ENCODE measurements around the gene CDH3.
A peak's percentile ranks its signal among the peaks of the same experiment; 100 is the strongest.

The CDH3 gene

DNA sequence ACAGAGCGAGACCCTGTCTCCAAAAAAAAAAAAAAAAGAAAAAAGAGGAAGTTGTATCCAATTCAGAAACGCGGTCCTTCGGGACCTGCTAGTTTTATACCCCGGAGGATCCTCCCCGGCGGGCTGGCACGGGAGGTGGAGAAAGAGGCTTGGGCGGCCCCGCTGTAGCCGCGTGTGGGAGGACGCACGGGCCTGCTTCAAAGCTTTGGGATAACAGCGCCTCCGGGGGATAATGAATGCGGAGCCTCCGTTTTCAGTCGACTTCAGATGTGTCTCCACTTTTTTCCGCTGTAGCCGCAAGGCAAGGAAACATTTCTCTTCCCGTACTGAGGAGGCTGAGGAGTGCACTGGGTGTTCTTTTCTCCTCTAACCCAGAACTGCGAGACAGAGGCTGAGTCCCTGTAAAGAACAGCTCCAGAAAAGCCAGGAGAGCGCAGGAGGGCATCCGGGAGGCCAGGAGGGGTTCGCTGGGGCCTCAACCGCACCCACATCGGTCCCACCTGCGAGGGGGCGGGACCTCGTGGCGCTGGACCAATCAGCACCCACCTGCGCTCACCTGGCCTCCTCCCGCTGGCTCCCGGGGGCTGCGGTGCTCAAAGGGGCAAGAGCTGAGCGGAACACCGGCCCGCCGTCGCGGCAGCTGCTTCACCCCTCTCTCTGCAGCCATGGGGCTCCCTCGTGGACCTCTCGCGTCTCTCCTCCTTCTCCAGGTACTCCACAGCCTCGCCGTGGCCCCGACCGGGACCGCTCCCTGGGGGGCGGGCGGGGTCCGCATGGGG, at the start of gene CDH3:
TSS of gene CDH3 (plus strand) at position 596 of the 779 bp plus-strand sequence. CDS start at position 666, 70 bp downstream.
- peak; percentile 11 for DNase-seq

DNA sequence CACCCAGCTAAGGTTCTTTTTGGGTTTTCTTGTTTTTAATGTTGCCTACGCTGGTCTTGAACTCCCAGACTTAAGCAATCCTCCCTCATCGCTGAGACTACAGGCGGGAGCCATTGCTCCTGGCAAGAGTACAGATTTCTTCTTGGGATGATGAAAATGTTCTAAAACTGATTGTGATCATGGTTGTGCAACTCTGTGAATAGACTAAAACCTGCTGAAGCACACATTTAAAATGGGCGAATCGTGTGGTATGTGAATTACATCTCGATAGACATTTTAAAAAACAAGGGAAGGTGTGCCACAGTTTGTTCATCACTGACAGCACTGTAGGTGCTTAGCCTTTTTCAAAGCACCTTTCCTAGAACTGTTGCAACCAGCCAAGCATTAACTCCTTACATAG, 48.8 kb upstream of the CDH3 start:
- no peak for DNase-seq

DNA sequence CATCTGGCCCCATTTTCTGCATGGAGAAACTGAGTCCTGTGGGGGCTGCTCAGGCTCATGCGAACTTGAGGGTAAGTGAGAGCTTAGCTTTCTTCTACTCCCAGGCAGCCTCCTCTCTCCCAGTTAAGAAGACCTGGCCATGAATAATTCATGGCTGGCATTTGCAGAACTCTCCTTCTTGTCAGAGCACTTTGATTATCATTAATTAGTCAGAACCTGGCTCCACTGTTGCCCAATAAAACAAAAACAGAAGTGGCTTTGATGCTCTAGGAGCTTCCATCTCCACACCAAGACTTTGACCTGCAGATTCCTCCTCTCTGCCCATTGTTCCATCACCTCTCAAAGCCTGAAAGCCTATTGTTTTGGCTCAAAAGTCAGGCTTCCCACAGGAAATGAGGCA, 45.5 kb upstream of the CDH3 start:
- DNase-seq, result no peak

DNA sequence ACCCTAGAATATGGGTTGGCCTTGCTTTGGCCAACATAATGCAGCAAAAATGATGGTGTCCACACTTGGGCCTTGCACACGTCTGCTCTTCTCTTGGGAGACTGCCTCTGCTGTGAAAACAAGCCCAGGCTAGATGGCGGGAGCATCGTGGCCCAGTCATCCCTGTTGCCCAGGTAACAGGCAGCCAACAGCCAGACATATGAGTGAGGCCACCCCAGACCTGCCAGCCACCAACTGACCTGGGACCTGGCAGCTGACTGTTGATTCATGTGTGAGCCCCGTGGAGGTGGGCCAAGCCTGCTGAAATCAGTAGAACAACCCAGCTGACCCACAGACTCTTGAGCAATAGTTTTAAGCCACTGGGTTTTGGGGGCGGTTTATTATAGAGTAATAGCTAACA, 39.4 kb upstream of the CDH3 start:
- DNase-seq, result no peak

DNA sequence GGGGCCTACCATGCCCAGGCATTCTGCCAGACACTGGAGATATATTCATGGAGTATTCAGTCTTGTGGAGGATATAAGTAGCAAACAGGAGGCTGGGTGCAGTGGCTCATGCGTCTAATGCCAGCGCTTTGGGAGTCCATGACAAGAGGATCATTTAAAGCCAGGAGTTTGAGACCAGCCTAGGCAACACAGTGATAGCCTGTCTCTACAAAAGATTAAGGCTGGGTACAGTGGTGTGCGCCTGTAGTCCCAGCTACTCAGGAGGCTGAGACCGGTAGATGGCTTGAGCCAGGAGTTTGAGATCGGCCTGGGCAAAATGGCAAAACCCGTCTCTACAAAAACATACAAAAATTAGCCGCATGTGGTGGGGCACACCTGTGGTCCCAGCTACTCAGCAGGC, 37.7 kb upstream of the CDH3 start:
- no peak for DNase-seq

DNA sequence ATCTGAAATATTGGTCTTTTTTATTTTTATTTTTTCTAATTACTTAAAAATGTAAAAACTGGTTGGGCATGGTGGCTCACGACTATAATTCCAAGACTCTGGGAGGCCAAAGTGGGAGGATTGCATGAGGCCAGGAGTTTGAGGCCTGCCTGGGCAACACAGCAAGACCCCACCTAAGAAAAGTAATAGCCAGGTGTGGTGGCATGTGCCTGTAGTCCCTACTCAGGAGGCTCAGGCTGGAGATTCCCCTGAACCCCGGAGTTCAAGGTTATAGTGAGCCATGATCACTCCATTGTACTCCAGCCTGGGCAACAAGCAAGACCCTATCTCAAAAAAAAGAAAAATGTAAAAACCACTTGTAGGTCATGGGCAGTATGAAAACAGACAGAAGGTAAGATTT, 36.8 kb upstream of the CDH3 start:
- DNase-seq, result no peak

DNA sequence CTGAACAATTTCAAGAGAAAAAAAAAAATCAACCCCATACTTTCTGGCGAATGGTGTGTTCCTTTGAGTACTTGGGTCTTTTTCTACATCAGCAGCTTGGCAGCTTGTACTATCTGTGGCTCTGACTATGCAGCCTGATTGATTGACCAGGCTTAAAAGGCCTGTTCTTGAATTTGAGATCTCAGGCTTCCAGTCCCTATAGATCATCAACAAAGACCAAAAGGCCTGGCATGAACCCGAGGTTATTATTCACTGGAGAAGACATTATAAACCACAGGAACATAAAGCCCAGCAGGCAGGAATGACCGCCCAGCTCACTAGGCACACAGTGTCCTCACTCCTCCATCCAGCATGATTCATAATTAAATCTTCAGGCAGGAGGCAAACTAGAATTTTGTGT, 32.1 kb upstream of the CDH3 start:
- no peak for DNase-seq

DNA sequence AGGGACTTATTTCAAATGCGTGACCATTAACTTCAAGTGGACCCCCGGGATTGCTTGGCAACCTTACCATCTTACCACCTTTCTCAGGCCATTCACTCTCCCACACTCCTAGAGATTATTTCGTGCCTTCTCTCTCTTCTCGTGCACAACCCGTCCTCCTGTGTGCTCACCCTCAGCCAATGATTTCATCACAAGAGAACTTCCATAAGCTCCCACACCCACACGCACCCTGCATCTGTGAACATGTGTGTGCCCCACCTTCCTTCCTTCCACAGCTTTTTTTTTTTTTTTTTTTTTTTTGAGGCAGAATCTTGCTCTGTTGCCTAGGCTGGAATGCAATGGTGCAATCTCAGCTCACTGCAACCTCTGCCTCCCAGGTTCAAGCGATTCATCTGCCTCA, 27.4 kb upstream of the CDH3 start:
- DNase-seq, result no peak

DNA sequence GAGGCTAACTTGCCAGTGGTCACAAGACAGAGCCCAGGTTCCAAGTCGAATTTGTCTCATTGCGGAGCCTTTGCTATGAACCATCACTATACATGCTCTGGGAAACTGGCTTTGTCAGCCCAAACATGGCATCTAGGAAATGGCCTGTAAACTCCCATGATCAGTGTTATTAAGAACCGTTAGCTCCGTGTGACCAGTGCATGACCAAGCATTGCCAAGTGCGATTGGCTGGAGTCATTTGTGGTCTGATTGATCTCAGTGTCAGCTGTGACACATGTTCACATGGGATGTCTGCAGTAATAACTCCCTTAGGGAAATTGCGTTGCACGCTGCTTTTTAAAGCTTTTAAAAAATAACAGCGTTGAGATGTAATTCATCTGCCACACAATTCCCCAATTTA, 18.6 kb upstream of the CDH3 start:
- DNase-seq, result no peak

DNA sequence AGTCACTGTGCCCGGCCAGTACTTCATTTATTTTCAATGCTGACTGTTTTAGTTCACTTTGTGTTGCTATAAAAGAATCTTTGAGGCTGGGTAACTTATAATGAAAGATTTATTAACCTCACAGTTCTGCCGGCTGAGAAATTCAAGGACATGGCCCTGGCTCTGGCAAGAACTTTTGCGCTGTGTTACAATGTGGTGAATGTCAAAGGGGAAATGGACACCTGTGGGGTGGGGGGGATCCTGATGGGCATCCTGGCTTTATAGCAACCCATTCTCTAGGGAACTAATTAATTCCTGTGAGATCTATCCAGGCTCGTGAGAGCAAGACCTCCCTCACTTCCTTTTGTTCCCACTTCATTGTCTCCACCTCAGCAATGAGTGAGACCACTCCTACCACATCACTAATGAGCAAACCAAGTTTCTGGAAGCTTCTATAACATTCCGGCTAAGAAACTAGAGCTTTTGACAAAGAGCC, 17.1 kb upstream of the CDH3 start:
- no peak for DNase-seq

DNA sequence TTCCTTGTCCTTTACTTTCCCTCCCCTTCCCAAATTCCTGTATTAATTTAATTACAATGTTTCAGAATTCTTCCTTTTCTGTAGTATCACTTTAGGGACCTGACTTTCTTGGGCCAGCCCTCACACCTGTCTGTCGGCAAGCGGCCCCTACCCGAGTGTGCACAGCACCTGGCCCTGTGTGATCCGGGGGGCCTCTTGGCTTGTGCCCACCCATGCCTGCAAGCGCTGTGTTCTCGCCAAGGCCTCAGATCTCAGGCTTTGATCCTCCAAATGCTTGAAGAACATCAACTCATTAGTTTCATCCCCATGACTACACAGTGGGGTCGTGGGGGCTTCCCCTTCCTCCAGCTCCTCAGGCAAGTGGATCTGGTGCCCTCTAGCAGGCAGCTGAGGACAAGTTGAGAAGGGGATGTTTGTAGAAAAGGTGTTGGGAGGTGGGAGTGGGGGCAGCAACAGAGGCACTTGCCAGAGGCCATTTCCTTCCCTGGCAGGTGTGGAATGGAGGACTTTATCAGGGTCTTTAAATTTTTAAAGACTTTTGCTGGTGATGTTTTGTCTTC, 15.7 kb upstream of the CDH3 start:
- DNase-seq, result no peak

DNA sequence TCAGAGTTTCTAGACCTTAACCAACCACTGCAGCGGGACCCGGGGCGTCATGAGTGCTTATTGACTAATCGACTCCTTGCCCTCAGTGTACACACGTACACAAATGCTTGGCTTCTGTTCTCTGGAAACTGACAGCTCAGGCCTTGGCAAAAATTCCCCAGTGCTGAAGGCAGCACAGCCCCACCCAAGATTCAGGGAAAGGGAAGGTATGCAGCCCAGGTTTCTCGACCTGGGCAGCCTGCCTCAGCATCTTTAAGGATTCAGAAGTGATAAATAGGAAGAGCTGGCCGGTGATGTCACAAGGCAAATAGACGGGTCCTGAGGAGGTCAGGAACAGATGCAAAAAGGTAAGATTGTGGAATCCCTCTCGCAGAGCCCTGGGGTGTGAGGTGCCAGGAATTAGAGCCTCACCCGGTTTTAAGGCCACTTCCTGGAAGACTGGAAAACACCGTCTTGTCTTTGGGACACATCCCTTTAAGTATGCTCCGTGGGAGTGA, 9.0 kb upstream of the CDH3 start:
- no peak for DNase-seq

DNA sequence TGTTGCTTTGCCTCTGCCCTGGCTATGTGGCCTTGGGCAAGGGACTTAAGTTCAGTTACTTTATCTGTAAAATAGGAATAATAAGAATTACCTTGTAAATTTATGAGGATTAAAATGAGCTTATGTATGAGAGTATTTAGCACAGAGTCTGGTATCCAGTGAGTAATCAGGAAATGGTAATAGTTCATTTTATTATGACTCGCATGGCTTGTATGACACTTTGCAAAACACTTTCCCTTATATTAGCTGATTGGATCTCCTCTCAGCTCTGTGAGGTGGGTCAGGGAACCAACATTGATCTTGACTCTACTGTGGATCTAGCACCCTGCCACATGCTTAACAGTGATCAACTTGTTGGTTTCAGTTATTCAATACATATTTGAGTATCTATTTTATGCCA, 8.3 kb upstream of the CDH3 start:
- DNase-seq, result no peak

DNA sequence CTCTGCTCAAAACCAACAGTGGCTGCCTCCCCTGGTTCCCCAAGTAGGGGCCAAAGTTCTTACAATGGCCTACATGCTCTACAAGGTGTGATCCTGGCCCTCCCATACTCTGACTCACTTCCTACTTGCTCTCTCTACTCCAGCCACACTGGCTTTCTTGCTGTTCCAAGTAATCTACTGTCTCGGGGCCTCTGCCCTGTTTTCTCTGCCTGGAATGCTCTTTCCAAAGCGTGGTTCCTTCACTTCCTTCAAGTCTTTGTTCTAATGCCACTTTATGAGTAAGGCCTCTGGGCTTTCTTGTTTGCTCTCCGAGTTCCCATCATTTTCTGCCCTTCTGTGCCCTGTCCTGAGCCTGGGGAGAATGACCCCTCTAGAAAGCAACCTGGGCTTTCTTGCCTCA, 4.1 kb upstream of the CDH3 start:
- DNase-seq, result no peak

DNA sequence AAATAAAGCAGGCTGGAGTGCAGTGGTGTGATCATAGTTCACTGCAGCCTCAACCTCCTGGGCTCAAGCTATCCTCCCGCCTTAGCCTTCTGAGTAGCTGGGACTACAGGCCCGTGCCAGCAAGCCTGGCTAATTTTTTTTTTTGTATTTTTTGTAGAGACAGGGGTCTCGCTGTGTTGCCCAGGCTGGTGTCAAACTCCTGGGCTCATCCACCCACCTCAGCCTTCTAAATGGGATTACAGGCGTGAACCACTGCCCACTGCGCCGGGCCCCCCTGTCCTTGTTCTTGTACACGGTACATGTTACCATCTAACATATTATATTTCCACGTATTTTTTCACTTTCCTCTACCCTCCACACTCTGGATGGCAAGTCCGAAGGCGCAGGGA, 3.1 kb upstream of the CDH3 start:
- DNase-seq, result no peak

DNA sequence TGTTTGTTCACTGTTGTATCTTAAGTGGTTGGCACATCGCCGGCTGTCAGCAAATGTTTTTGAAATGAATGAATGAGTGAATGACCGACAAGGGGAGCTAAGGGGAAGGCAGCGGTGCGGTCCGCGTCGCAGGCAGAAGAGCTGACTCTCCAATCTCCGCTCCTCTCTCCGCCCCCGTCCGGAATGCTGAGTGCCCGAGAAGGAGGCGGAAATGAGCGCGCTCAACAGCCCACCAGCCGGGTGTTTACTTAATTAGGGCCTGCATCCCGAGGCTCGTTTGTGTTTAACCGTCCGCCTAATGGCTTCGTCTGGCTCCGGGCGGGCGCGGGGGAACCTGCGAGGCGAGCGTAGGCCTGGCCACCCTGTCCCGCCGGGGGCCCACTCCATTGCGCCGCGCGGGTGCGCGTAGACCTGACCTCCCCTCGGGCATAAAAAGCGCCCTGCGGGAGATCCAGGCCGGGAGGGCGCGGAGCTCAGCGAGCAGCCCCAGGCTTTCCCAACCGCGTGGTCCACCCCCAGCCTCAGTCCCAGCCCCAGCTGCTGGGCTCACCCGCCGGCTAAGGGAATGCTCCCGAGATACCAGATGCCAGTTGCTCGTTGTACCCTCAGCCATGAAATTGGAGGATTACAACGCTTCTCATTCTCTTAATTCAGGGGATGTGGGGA, 2.5 kb upstream of the CDH3 start:
- no peak for DNase-seq

DNA sequence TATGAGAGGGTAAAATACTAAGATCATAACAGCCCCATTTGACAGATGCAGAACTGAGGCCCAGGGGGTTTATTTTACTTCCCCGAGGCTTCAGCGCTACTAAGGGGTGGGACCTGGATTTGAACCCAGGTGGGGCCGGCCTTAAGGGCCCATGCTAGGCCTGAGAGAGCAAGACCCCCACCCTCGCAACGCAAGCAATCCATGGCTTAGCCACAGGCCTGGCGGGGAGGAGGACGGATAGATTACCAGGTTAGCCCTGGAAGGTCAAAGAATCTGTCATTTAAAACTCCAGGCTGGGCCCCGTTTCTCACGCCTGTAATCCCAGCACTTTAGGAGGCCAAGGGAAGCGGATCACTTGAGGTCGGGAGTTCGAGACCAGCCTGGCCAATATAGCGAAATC, 1.9 kb upstream of the CDH3 start:
- no peak for DNase-seq

DNA sequence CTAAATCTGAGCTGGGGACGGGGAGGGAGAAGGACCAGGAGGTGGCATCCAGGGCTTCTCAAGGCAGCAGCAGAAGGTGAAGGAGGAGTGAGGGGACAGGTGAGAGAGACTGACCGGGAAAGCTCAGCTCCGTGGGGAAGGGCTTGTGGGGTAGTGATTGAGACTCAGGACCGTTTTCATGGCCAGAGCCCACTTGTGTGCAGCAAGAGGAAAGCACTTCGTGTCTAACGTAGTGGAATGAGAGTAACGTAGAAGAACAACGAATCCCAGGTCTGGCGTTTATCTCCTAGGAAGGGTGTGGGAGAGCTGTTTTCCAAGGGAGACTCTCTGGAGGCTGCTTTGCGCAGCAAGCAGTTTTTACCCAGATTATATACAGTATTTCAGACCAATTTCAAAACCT, 1.3 kb upstream of the CDH3 start:
- no peak for DNase-seq

DNA sequence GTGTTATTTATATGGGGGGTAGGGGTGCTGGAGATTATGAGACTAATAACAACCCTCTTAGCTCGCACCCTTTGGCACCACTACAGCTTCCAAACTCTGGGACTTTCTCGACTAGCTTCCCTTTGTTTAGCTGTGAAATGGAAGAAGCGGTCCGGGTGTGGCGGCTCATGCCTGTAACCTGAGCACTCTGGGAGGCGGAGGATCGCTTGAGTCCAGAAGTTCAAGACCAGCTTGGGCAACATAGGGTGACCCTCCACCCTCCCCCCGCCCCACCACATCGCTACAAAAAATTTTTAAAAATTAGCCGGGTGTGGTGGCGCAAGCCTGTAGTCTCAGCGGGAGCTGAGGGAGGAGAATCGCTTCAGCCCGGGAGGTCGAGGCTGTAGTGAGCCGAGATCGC, 814 bp upstream of the CDH3 start:
- DNase-seq, result no peak

DNA sequence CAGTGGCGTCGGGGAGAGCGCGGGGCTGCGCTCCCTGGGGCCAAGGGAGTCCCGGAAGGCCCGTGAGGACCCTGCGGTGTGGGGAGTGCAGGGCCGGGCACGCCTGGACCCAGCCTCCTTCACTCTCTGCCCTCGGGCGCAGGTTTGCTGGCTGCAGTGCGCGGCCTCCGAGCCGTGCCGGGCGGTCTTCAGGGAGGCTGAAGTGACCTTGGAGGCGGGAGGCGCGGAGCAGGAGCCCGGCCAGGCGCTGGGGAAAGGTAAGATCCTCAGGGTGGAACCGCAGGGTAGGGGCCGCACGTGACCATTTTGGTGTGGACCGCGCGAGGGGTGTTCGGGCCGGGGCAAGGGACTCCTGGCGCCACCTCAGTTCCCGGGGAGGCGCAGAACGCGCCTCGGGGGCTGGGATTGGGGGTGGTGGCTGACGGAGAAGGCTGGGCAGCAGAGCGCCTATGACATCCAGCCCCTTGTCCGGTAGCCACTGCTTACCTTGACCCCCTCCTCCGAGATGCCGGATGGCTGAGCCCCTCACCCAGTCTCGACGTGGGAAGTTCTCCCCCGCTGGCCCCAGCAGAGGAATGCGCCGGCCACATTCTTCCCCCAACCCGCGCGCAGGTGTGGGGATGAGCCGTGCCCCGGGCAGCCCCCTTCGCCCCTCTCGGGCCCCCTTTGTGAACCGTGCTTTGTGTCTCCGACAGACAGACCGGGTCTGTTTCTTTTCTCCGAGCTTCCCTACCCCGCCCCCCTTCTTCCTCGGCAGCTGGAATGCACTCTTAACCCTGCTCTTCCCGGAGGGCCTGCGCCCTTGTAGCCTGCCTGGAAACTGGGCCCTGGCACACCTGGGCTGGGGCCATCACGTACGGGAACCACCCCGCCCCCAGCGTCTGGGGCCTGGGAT, 631 bp downstream of the CDH3 start:
- DNase-seq, result no peak

DNA sequence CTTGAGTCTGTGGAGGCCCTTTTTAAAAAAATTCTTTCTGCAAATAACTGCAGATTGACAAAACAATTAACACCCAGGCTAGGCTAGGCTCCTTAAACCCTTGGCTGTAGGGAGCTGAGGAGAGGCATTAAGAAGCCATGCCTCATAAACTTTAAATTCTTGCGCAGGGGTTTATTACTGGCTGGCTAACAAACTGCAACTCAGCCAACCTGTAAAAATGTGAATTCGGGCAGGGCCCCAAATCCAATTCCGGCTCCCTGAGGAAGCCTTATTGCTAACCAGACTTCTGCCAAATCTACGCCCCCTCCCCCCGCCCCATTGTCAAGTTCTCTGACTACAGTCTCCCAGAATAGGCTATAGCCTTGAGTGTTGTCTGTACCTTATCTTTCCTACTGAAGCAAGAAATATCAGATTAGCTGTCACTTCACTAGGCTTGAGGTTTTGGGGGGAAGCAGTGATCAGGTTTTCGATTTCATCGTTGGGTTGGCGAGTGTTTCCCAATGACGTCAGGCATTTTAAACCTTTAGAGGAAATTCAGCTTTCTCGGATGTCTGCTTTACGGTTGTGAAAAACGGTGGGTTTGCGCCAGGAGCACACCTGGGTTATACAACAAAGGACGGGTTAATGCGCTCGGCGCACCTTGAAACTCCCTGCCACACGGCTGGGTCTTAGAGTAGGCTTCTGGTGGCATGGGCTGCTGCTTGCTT, 2.0 kb downstream of the CDH3 start:
- no peak for DNase-seq

DNA sequence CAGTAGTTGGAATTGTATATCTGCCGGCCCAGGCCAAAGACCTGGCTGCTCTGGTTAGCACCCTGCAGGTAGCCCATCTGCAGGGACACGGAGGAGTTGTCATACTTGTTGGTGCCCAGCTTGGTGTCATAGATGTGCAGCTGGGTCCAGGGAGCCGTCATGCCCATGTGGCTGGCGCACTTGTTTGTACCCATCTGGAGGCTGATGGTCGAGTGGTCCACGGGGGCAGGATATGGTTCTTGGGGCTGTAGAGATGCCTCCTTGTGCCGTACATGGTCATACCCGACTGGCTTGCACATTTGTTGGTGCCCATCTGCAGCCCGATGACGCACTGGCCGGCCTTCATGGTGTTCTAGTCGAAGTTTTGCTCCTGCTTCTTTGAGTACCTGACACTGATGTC, 6.0 kb downstream of the CDH3 start:
- no peak for DNase-seq

DNA sequence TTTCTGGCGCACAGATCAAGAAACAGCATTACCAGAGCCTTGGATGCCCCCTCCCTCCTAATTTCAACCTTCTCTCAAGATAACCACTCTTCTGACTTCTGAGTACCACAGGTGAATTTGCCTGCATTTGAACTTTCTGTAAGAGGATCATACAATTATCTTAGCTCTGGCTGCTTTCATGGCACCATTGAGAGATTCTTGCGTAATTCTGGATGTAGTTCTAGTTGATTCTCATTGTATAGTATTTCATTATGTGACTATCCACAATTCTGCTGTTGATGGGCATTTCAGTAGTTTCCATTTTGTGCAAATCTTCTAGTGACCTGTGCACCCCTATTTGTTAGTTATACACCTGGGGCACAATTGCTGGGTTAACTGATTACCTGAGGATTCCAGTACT, 7.5 kb downstream of the CDH3 start:
- no peak for DNase-seq
